Astrocyte of the spinal cord (primary cell): Measurements from ENCODE around the gene RAB8A.

Experiments
- DNase-seq: peaks from one replicate; pipeline ENCODE4 v3.0.0; 2011; ENCODE audit warnings: low read depth, low spot score
- H3K4me3 ChIP-seq: 2 replicates; pipeline ENCODE4 v1.5.1; 2011; ENCODE audit warnings: low read depth, mild to moderate bottlenecking, low read length, moderate library complexity
- CTCF ChIP-seq: IDR thresholded peaks from 2 replicates; pipeline ENCODE4 v1.5.1; 2012; ENCODE audit warnings: low read depth, mild to moderate bottlenecking, low read length, inconsistent platforms
- in situ Hi-C: cut with HindIII; loops from 2 replicates; pipeline ENCODE4 v1.10.0; 2017; ENCODE audit warnings: low sequenced_read_pairs

RAB8A gene

DNA sequence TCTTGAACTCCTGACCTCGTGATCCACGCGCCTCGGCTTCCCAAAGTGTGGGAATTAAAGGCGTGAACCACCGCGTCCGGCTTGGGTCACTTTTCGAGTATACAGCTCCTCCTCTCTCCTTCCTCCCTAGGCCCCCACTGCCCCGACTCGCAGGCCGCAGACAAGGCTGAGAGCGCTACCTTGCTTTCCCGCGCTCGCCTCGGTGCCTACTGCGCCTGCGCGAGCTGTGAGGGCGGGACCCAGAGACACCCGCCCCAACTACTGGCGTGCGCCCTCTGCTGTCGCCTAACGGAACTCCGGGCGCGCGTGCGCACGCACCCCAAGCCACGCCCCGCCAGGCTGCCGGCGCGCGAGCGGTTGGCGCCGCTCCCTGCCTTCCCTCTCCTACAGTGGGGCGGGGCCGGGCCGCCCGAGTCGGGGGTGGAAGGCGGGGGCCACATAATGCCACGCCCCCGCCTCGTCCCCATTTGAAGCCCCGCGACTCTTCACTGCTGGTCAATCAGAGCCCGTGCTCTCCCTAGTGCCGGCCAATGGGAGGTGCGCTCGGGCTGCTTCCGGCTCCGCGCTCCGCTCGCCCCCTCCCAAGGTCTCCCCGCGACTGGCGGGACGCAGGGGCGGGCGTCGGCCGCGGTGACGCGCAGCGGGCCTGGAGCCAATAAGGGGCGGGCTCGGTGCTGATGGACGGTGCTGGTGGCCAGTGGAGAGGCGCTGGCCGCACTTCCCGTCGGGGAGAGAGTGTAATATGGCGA lies at the start of gene RAB8A:
Gene RAB8A (plus strand): TSS at position 730 of the 749 bp plus-strand sequence. CDS start 13 bp downstream, at position 743.
- TF ChIP-seq CTCF = peak; percentile 81
- peak; percentile 100 for DNase-seq
- H3K4me3 ChIP-seq = peak within 1 kb of the TSS; percentile 99
- in situ Hi-C loops = no loop called here

- in situ Hi-C loops = no loop called here
- no peak overlapping the region for H3K4me3 ChIP-seq
- DNase-seq = no peak
- TF ChIP-seq CTCF = no peak
Observed at GRCh38 chr19:16061943-16062342, 49.7 kb upstream of the RAB8A start.

- peak; percentile 97 for TF ChIP-seq CTCF
- in situ Hi-C loops = no loop called here
- no peak for DNase-seq
- no peak overlapping the region for H3K4me3 ChIP-seq
Observed at GRCh38 chr19:16062789-16063188, 48.9 kb upstream of the RAB8A start.

DNA sequence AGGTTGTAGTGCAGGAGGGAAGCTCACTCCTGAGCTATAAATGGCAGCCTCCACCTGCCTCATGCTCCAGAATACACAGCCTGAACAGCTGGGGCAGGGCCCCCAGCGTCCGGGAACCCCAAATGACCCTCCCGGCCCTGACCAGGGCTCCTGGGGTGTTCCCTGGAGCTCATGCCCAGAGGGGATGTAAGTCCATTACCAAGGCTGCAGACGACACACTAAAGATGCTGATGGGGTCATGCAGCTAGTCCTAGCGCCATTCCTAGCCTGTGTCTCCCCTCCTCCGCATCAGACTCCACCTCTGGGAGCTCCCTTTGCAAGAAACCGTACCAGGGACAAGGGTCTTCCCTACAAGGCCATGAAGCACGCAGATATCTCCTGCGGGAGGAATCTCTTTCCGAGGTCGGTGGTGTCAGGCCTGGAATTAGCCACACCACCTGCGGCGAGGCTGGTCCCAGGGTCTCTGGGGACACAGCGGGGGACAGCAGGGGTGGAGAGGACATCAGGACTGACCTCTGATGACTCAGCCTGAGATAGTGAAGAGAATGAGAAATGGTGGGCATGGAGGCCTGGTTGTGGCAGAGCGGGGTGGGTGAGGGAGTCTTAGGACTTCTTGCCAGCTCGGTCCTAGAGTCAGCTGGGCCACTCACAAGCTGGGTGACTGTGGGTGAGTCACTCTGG lies 47.3 kb upstream of the RAB8A start:
- no peak for TF ChIP-seq CTCF
- no peak for DNase-seq
- in situ Hi-C loops = no loop called here
- H3K4me3 ChIP-seq = no peak overlapping the region

DNA sequence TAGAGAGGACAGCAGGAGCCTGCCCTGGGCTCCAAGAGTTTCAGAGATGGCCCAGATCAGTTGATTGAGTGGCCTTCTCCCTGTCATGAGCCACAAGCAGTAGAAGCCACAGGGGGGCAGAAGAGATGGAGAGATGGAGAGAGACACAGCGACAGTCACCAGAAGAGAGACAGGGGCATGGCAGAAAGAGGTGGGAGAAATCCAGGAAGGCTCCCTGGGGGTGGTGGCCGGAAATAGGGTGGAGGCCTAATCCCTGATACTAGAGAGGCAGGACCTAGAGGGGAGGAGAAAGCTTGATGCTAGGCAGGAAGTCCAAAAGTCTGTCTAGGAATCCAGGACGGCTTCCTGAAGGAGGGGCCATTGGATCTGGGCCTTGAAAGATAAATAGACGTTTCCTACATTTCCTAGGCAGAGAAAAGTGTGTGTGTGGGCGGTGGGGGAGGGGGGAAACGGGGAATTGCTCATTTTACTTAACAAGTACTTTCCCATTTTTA lies 45.0 kb upstream of the RAB8A start:
- DNase-seq = no peak
- in situ Hi-C loops = no loop called here
- no peak overlapping the region for H3K4me3 ChIP-seq
- TF ChIP-seq CTCF = peak; percentile 18

DNA sequence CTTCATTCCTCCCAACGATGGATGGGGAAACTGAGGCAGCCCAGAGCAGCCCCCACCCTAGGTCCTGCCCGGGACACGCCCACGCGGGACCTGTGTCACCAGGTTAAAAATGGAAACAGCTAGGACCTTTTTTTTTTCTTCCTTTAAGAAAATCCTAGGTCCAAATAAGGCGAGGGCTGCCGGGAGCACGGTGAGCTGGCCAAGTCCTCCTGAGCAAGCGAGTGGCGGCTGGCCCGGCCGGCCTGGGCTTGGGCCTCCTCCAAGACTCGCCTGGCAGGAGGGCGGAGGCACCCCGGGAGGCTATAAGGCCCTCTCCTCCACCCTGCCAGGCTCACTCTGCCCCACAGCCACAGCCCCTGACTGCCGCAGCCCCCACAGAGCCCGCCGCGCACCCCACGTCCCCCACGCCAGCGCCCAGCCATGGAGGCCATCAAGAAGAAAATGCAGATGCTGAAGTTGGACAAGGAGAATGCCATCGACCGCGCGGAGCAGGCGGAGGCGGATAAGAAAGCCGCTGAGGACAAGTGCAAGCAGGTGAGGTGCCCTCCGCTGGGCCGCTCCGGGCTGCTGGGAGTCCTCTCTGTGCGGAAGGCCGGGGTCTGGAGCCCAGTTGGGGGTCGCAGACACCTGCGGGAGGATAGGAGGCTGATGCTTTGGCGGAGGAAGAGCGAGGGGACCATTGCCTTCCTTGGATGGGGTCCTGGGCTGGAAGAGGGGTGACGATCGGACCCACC lies 44.3 kb upstream of the RAB8A start:
- in situ Hi-C loops = no loop called here
- peak overlapping the region; percentile 36 for H3K4me3 ChIP-seq
- DNase-seq = peak; percentile 88
- no peak for TF ChIP-seq CTCF
